Mesendoderm (in vitro differentiated cells): ENCODE measurements around the gene PICALM.

Experiments
- DNase-seq: peaks from one replicate; pipeline ENCODE4 v3.0.0; 2013
- H2AK5ac ChIP-seq: 2 replicates; pipeline ENCODE4 v1.6.1; 2013; ENCODE audit warnings: low read length, inconsistent platforms
- H2BK120ac ChIP-seq: 2 replicates; pipeline ENCODE4 v1.6.1; 2013; ENCODE audit warnings: low read depth, mild to moderate bottlenecking, low read length, moderate library complexity, mixed read lengths
- H2BK15ac ChIP-seq: replicated peaks from 2 replicates; pipeline ENCODE4 v1.6.1; 2013; ENCODE audit warnings: low read depth, mild to moderate bottlenecking, moderate library complexity
- H2BK5ac ChIP-seq: 2 replicates; pipeline ENCODE4 v1.6.1; 2013; ENCODE audit warnings: low read length, inconsistent platforms
- H3K18ac ChIP-seq: 2 replicates; pipeline ENCODE4 v1.6.1; 2013; ENCODE audit warnings: mild to moderate bottlenecking, low read length, mixed read lengths
- H3K23ac ChIP-seq: one replicate; pipeline ENCODE4 v1.6.1; 2013; ENCODE audit warnings: low read length
- H3K27ac ChIP-seq: 2 replicates; pipeline ENCODE4 v1.5.1; 2013; ENCODE audit warnings: low read depth, mild to moderate bottlenecking, inconsistent platforms, low read length, moderate library complexity
- H3K27me3 ChIP-seq: 2 replicates; pipeline ENCODE4 v1.6.1; 2013; ENCODE audit warnings: low read length, control low read depth, mild to moderate bottlenecking, inconsistent platforms; ENCODE audit not compliant: insufficient read depth, poor library complexity
- H3K36me3 ChIP-seq: 2 replicates; pipeline ENCODE4 v1.6.1; 2013; ENCODE audit warnings: low read length, inconsistent platforms; ENCODE audit not compliant: control insufficient read depth, insufficient read depth
- H3K4ac ChIP-seq: one replicate; pipeline ENCODE4 v1.6.1; 2013; ENCODE audit warnings: low read depth, mild to moderate bottlenecking, low read length, moderate library complexity
- H3K4me1 ChIP-seq: 2 replicates; pipeline ENCODE4 v1.6.1; 2013; ENCODE audit warnings: low read depth, low read length, inconsistent platforms; ENCODE audit not compliant: control insufficient read depth
- H3K4me2 ChIP-seq: 2 replicates; pipeline ENCODE4 v1.6.1; 2013; ENCODE audit warnings: low read length
- H3K4me3 ChIP-seq: 2 replicates; pipeline ENCODE4 v1.5.1; 2013; ENCODE audit warnings: mild to moderate bottlenecking, low read length
- H3K56ac ChIP-seq: one replicate; pipeline ENCODE4 v1.6.1; 2013; ENCODE audit warnings: low read length
- H3K79me1 ChIP-seq: 2 replicates; pipeline ENCODE4 v1.6.1; 2013; ENCODE audit warnings: low read length, inconsistent platforms
- H3K79me2 ChIP-seq: 2 replicates; pipeline ENCODE4 v1.6.1; 2013; ENCODE audit warnings: mild to moderate bottlenecking, low read length; ENCODE audit not compliant: control insufficient read depth, insufficient read depth
- H3K9ac ChIP-seq: 2 replicates; pipeline ENCODE4 v1.6.1; 2013; ENCODE audit warnings: low read length, inconsistent platforms
- H4K5ac ChIP-seq: one replicate; pipeline ENCODE4 v1.6.1; 2013; ENCODE audit warnings: low read length
- H4K8ac ChIP-seq: one replicate; pipeline ENCODE4 v1.6.1; 2013; ENCODE audit warnings: low read depth, mild to moderate bottlenecking, control low read depth, low read length, moderate library complexity
- WGBS: extraction: QIAGEN DNeasy Blood & Tissue Kit; methylation state at CpG from one replicate; pipeline ENCODE4 v1.1.7; 2013; ENCODE audit warnings: low lambda C conversion rate, missing lambda C conversion rate; ENCODE audit not compliant: insufficient coverage; ENCODE audit errors: extremely low coverage; 5-methylcytosine and 5-hydroxymethylcytosine counted together

PICALM gene

DNA sequence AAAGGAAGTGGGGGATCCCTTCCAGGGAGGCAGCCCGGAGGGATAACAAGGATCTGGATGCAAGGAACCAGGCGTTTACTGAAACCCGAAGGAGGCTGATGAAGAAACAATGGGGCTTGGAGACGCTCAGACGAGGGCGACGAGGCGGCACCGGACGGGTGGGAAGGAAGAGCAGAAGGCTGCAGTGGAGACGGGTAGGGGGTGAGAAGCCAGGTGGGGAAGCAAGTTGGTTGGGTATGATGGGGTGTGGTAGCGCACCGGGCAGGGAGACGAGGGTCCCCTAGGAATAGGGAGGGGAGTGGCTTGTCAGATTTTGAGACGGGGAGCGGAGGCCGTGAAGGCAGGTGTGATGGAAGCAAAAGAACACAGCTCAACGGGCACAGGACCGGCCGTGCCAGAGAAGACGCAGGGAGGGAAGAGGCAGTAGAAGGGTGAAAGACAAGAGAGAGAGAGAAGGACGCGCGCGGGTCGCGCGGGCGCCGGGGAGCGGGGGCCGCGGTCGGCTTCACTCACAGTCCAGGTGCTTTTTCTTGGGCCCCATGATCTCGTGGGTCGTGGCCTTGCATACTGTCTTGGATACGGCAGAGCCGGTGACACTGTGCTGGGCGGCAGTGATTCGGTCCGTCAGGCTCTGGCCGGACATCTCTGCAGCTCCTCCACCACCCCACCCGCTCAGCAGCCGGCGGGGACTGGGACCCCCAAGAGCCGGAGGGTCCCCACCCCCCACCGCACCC is 579 bp downstream of the PICALM start:
- peak overlapping the region; percentile 81 for H2BK5ac ChIP-seq
- H3K9ac ChIP-seq, result peak overlapping the region; percentile 89
- peak overlapping the region; percentile 24 for H2BK120ac ChIP-seq
- H4K5ac ChIP-seq, result no peak overlapping the region
- peak overlapping the region; percentile 58 for H3K4me2 ChIP-seq
- H2BK15ac ChIP-seq, result no peak overlapping the region
- no peaks in the 10 kb centered on the region for H3K27me3 ChIP-seq
- peak overlapping the region; percentile 95 for H3K18ac ChIP-seq
- peaks cover 45% of the 10 kb centered on the region for H3K79me2 ChIP-seq
- peak; percentile 58 for DNase-seq
- H3K56ac ChIP-seq, result peak overlapping the region; percentile 98
- no peaks in the 10 kb centered on the region for H3K36me3 ChIP-seq
- H2AK5ac ChIP-seq, result no peak overlapping the region
- peak overlapping the region; percentile 61 for H3K4ac ChIP-seq
- peak overlapping the region; percentile 96 for H3K27ac ChIP-seq
- no peaks in the 10 kb centered on the region for H3K79me1 ChIP-seq
- no CpG with 5 or more reads among the region's 47 CpGs for WGBS
- peaks cover 3% of the 10 kb centered on the region for H3K4me1 ChIP-seq
- peak overlapping the region; percentile 92 for H3K4me3 ChIP-seq
- H3K23ac ChIP-seq, result peak overlapping the region; percentile 92
- peak overlapping the region; percentile 7 for H4K8ac ChIP-seq

DNA sequence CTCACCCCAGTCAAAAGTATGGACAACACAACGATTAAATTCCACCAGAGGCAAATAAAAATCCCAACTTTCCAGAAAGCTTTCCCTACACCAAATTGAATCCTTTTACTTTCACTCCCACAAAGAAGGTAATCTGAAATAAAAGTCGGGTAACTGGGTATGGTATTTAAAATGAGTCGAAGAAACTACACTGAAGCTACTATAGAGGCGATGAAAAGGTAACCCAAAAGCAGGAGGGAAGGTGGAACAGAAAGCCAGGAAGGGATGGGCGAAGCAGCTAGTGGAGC is 1.1 kb downstream of the PICALM start:
- no peaks in the 10 kb centered on the region for H3K79me1 ChIP-seq
- peak overlapping the region; percentile 95 for H3K18ac ChIP-seq
- no peak overlapping the region for H2BK120ac ChIP-seq
- no peak overlapping the region for H3K23ac ChIP-seq
- H3K4ac ChIP-seq, result no peak overlapping the region
- no peak overlapping the region for H4K5ac ChIP-seq
- WGBS, result no CpG with 5 or more reads among the region's 5 CpGs
- H2BK15ac ChIP-seq, result no peak overlapping the region
- H2BK5ac ChIP-seq, result peak overlapping the region; percentile 81
- H2AK5ac ChIP-seq, result no peak overlapping the region
- H3K27ac ChIP-seq, result peak overlapping the region; percentile 96
- H3K4me3 ChIP-seq, result peak overlapping the region; percentile 92
- peaks cover 3% of the 10 kb centered on the region for H3K4me1 ChIP-seq
- peaks cover 46% of the 10 kb centered on the region for H3K79me2 ChIP-seq
- no peaks in the 10 kb centered on the region for H3K36me3 ChIP-seq
- DNase-seq, result no peak
- peak overlapping the region; percentile 98 for H3K56ac ChIP-seq
- peak overlapping the region; percentile 89 for H3K9ac ChIP-seq
- H4K8ac ChIP-seq, result no peak overlapping the region
- peak overlapping the region; percentile 58 for H3K4me2 ChIP-seq
- H3K27me3 ChIP-seq, result no peaks in the 10 kb centered on the region

DNA sequence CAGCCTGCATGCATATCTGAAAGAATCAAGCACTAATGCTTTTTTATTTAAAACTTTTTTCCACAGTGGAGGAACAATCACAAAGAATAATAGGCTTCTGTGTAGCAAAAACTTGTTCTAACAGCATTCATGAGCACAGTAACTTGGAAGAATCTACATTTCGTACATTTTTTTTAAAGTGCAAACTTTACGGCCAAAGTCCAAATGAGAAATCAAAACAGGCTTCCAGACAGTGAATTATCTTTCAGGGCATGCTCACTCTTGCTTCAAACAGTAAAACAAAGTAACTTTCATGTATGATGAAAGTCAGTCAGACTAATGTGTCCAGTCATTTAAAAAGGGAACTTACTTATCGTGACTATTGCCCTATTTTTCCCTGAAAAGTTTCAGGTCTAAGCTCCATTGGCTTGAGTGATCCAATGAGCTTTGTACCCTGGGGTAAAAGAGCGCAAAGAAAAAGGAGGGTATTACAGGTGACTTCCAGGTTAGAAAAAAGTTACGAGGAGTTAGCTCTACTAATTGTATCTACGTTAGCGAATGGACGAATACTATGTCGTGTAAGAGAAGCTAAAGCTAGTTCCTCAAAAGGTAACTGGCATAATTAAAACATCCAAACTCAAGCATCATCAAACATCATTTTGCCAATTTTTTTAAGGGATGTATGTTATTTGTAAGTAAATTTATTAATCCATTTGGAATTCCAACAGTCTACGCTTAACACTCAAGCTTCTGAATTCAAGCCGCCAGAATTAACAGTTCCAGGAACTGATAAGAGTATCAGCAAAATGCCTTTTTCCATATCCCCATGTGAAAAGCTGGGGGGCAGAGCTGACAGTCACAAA is 1.7 kb downstream of the PICALM start:
- Histone ChIP-seq H3K79me2 (peaks cover 50% of the 10 kb centered on the region), H3K4me1 (peaks cover 3% of the 10 kb centered on the region), H2BK120ac (no peak overlapping the region), H3K18ac (peak overlapping the region; percentile 95), H2BK5ac (no peak overlapping the region), H3K56ac (peak overlapping the region; percentile 98), H3K36me3 (no peaks in the 10 kb centered on the region), H2AK5ac (no peak overlapping the region), H4K5ac (no peak overlapping the region), H3K23ac (peak overlapping the region; percentile 73), H3K27me3 (no peaks in the 10 kb centered on the region), H3K4me2 (peak overlapping the region; percentile 58), H3K4me3 (peak overlapping the region; percentile 92), H4K8ac (no peak overlapping the region), H3K79me1 (no peaks in the 10 kb centered on the region), H3K9ac (peak overlapping the region; percentile 89), H3K4ac (no peak overlapping the region), H3K27ac (no peak overlapping the region), H2BK15ac (no peak overlapping the region)
- no peak for DNase-seq
- no CpG with 5 or more reads among the region's 11 CpGs for WGBS

DNA sequence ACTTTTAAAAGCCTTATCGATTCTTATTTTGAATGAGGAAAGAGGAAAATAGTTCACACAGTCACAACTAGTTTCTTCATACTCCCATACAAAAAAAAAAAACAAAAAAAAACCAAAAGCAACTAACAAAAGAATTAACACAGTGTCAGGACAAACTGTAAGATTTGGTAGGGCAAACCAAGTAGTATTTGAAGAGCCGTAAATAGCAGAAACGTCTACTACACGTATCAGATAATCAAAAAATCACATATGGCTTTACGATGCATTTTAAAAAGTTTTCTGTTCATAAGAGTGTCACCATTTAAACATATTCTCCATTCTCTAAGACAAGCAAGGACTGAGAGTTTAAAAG is 2.3 kb downstream of the PICALM start:
- Histone ChIP-seq H2BK15ac (no peak overlapping the region), H3K18ac (no peak overlapping the region), H3K4ac (no peak overlapping the region), H3K4me1 (peaks cover 3% of the 10 kb centered on the region), H3K23ac (no peak overlapping the region), H2BK5ac (no peak overlapping the region), H3K4me2 (peak overlapping the region; percentile 49), H3K27ac (no peak overlapping the region), H3K79me2 (peaks cover 56% of the 10 kb centered on the region), H4K5ac (no peak overlapping the region), H3K56ac (peak overlapping the region; percentile 98), H3K4me3 (peak overlapping the region; percentile 92), H3K9ac (peak overlapping the region; percentile 89), H3K79me1 (no peaks in the 10 kb centered on the region), H2AK5ac (no peak overlapping the region), H2BK120ac (no peak overlapping the region), H3K27me3 (no peaks in the 10 kb centered on the region), H3K36me3 (no peaks in the 10 kb centered on the region), H4K8ac (no peak overlapping the region)
- WGBS, result no CpG with 5 or more reads among the region's 5 CpGs
- no peak for DNase-seq

DNA sequence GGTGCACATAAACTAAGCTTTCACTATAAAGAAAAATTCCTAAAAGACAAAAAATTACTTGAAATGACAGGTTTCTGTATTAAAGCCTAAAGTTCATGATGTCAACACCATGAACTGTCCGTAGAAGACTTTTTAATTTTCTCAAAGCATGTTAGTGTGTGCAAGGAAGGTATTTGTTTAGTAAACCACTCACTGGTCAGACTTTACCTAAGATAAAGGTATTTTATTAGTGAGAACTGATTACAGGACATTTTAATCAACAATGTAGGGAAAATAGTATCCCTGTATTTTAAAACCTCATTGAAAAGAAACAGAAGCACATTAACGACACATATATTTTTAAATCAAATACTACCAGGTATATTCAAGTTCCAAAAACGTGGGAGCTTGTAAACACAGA is 2.9 kb downstream of the PICALM start:
- Histone ChIP-seq H2BK120ac (no peak overlapping the region), H2BK5ac (no peak overlapping the region), H3K79me2 (peaks cover 62% of the 10 kb centered on the region), H3K4ac (no peak overlapping the region), H3K27me3 (no peaks in the 10 kb centered on the region), H3K79me1 (no peaks in the 10 kb centered on the region), H3K9ac (peak overlapping the region; percentile 53), H3K27ac (no peak overlapping the region), H3K4me1 (peaks cover 3% of the 10 kb centered on the region), H3K23ac (no peak overlapping the region), H3K36me3 (no peaks in the 10 kb centered on the region), H2AK5ac (no peak overlapping the region), H2BK15ac (no peak overlapping the region), H4K5ac (no peak overlapping the region), H3K4me2 (no peak overlapping the region), H3K4me3 (no peak overlapping the region), H3K18ac (no peak overlapping the region), H3K56ac (no peak overlapping the region), H4K8ac (no peak overlapping the region)
- WGBS, result no CpG with 5 or more reads among the region's 3 CpGs
- DNase-seq, result no peak
